ENCODE measurements around the gene CAPN2.

The CAPN2 gene

DNA sequence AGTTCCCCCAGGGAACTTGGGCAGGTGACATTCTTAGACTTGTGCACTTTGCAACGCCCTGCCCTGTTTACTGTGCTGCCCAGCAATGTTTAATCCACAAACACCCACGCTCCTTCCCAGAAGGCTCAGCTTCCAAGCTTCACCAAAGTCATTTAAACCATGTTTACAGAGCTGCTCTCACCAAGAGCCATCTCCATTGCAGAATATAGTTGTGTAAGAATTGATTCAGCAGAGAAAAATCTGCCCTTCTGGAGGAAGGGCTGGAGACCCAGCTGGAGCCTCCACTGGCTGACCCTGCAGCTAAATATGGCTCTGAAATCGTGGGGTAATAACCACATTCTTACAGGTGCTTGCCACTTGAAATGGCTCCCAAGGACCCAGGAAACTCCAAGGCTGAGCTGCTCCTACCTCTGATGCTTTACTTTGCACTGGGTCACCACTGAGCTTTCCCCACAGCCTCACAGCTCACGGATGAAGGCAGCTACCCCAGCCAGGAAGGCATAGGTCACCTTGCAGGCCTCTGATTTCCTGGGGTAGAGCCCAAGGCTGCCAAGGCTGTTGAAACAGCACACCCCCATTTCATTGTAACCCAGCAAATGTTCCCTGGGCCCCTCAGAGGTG is 8.7 kb downstream of the CAPN2 start:
- TF ChIP-seq ZFX (IDR thresholded peaks at IDR 0.05), result no peak
- no peak overlapping the region for H3K27ac ChIP-seq

DNA sequence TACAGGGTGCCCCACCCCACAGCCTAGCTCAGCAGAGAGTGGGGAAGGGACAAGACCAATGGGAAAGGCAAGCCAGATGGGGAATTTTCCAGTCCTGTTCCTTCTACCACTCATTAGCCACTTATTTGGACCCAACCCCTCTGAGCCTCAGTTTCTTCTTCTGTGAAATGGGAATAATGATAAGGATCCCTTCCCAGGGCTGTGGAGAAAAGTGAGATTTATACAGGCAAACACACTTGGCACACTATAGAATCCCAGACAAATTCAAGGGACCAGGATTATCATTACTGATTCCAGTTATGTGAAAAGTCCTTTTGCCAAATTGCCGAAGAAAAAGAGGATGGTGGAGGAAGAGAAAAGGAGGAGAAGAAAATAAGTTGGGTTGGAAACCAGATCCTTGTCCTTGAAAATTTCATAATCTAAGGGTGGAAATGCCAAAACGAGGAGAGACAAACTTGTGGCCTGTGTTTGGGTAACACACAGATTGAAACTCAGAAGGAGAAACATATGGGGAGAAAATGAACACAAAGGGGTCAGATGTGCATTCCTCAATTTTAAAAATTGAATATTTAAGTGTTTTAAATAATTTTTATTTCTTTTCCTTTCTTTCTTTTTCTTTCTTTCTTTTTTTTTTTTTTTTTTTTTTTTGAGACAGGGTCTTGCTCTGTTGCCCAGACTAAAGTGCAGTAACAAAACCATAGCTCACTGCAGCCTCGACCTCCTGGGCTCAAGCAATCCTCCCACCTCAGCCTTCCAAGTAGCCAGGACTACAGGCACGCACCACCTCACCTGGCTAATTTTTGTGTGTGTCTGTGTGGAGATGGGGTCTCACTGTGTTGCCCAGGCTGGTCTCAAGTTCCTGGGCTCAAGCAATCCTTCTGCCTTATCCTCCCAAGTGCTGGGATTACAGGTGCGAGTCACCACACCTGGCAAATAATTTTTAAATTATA is 9.6 kb downstream of the CAPN2 start:
- no peak overlapping the region for H3K27ac ChIP-seq
- TF ChIP-seq, protein P1, sequence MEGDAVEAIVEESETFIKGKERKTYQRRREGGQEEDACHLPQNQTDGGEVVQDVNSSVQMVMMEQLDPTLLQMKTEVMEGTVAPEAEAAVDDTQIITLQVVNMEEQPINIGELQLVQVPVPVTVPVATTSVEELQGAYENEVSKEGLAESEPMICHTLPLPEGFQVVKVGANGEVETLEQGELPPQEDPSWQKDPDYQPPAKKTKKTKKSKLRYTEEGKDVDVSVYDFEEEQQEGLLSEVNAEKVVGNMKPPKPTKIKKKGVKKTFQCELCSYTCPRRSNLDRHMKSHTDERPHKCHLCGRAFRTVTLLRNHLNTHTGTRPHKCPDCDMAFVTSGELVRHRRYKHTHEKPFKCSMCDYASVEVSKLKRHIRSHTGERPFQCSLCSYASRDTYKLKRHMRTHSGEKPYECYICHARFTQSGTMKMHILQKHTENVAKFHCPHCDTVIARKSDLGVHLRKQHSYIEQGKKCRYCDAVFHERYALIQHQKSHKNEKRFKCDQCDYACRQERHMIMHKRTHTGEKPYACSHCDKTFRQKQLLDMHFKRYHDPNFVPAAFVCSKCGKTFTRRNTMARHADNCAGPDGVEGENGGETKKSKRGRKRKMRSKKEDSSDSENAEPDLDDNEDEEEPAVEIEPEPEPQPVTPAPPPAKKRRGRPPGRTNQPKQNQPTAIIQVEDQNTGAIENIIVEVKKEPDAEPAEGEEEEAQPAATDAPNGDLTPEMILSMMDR (conservative IDR thresholded peaks at IDR 0.05), result no peak
- TF ChIP-seq ZFX (IDR thresholded peaks at IDR 0.05), result no peak

GRCh38 chr1:223723351-223723904 is 11.1 kb downstream of the CAPN2 start:
- TF ChIP-seq, protein P1 (conservative IDR thresholded peaks at IDR 0.05), result no peak
- no peak for TF ChIP-seq ZFX (IDR thresholded peaks at IDR 0.05)
- H3K27ac ChIP-seq, result peak overlapping the region; percentile 15; the same call in 1 of the 2 replicates

DNA sequence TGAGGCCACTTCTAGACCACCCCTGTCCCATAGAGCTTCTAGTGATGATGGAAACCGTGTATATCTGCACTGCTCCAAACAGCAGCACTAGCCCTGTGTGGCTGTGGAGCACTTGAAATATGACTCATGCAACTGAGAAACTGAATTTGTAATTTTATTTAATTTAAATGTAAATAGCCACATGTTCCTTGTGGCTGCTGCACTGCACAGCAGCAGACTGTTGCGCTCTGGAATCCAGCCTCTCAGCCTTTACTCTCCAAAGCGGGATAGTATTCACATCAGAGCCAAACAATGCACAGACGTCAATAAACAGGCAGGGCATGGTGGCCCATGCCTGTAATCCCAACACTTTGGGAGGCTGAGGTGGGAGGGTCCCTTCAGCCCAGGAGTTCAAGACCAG is 12.0 kb downstream of the CAPN2 start:
- no peak overlapping the region for H3K27ac ChIP-seq

GRCh38 chr1:223725578-223725977 is 13.2 kb downstream of the CAPN2 start:
- H3K27ac ChIP-seq, result no peak overlapping the region
- TF ChIP-seq, protein P1 (conservative IDR thresholded peaks at IDR 0.05), result no peak
- no peak for TF ChIP-seq ZFX (IDR thresholded peaks at IDR 0.05)

More for the DNA sequence above, 12.0 kb downstream of the CAPN2 start:
- TF ChIP-seq, protein P1 (conservative IDR thresholded peaks at IDR 0.05), result no peak
- no peak for TF ChIP-seq ZFX (IDR thresholded peaks at IDR 0.05)

- no peak overlapping the region for H3K27ac ChIP-seq
- TF ChIP-seq ZFX (IDR thresholded peaks at IDR 0.05), result no peak
- TF ChIP-seq, protein P1 (conservative IDR thresholded peaks at IDR 0.05), result no peak
These were observed 14.2 kb downstream of the CAPN2 start for GRCh38 chr1:223726380-223727001.

- no peak overlapping the region for H3K27ac ChIP-seq
- TF ChIP-seq ZFX (IDR thresholded peaks at IDR 0.05), result no peak
- TF ChIP-seq, protein P1 (conservative IDR thresholded peaks at IDR 0.05), result no peak
These were observed 15.2 kb downstream of the CAPN2 start for GRCh38 chr1:223727541-223727940.

All from C4-2B (cell line).